ENCODE measurements around the gene CELA1.
"Not testable (repeated sequence)": the region's sequence is repeated elsewhere in the genome, so short reads cannot be mapped to it uniquely, and the experiment has no call there.

CELA1 gene

GRCh38 chr12:51311389-51311788, 35.1 kb downstream of the CELA1 start:
- no peak for DNase-seq (ENCODE audit: low spot score)

GRCh38 chr12:51307655-51308593, 38.6 kb downstream of the CELA1 start:
- DNase-seq (ENCODE audit: low spot score): no peak

GRCh38 chr12:51306507-51306906, 40.0 kb downstream of the CELA1 start:
- no peak for DNase-seq (ENCODE audit: low spot score)

- not testable (repeated sequence) for DNase-seq (ENCODE audit: low spot score)
These were observed 45.7 kb downstream of the CELA1 start for GRCh38 chr12:51300768-51301167.

- DNase-seq (ENCODE audit: low spot score): no peak
These were observed 50.8 kb downstream of the CELA1 start for GRCh38 chr12:51295651-51296050.

- DNase-seq (ENCODE audit: low spot score): not testable (repeated sequence)
These were observed 52.4 kb downstream of the CELA1 start for GRCh38 chr12:51294097-51294496.

- peak; percentile 4 for DNase-seq (ENCODE audit: low spot score)
These were observed 52.8 kb downstream of the CELA1 start for GRCh38 chr12:51293696-51294095.

- not testable (repeated sequence) for DNase-seq (ENCODE audit: low spot score)
These were observed 54.6 kb downstream of the CELA1 start for GRCh38 chr12:51291603-51292513.

GRCh38 chr12:51285843-51286242, 60.6 kb downstream of the CELA1 start:
- no peak for DNase-seq (ENCODE audit: low spot score)

- no peak for DNase-seq (ENCODE audit: low spot score)
These were observed 65.1 kb downstream of the CELA1 start for GRCh38 chr12:51281202-51281924.
